Ovary (tissue), 9 donors: ENCODE results near the gene UBR3. TPM values are rescaled to one million over a fixed set of nuclear protein-coding genes. Genes with fewer than 3 reads are reported as not detected.

Experiments used
- DNase-seq, 5 donors: peaks; one replicate each; pipeline ENCODE4 v3.0.0-alpha.2; 2019 to 2020
- H3K27ac ChIP-seq, 2 donors: fragments of 200-600 bp; one replicate each; pipeline versions ENCODE4 v1.5.1 to v1.8.0; 2019 to 2022
- H3K27me3 ChIP-seq: fragments of 200-600 bp; one replicate; pipeline ENCODE4 v1.8.0; 2022
- H3K36me3 ChIP-seq: fragments of 200-600 bp; sonication (generic); one replicate; pipeline ENCODE4 v1.5.1; 2019
- H3K4me1 ChIP-seq: one replicate; pipeline ENCODE4 v1.8.1; 2013; ENCODE audit warnings: mild to moderate bottlenecking, moderate library complexity; ENCODE audit not compliant: insufficient read depth
- H3K4me3 ChIP-seq: fragments of 200-600 bp; sonication (generic); one replicate; pipeline ENCODE4 v1.5.1; 2017
- H3K9me3 ChIP-seq, 2 donors: fragments of 200-600 bp in 1 of 2; sonication (generic) in 1 of 2; one replicate each; pipeline versions ENCODE4 v1.5.1 to v1.8.1; 2013 to 2019; ENCODE audit warnings: mild to moderate bottlenecking in 1 of 2, moderate library complexity in 1 of 2
- CTCF ChIP-seq, 3 donors: fragments of 450-650 bp in 2 of 3; fragments of 200-600 bp in 1 of 3; IDR thresholded peaks; one replicate each; pipeline versions ENCODE4 v1.5.1 to v1.8.0; 2016 to 2022; ENCODE audit warnings: antibody characterized with exemption in 3 of 3, mild to moderate bottlenecking in 1 of 3
- EP300 ChIP-seq: sonication (generic); formaldehyde crosslinking; IDR thresholded peaks from one replicate; pipeline ENCODE4 v1.6.1; 2017; ENCODE audit warnings: antibody characterized with exemption
- POLR2A ChIP-seq: fragments of 450-650 bp; IDR thresholded peaks from one replicate; pipeline ENCODE4 v1.6.1; 2017; ENCODE audit warnings: antibody characterized with exemption, mild to moderate bottlenecking, moderate library complexity
- WGBS, 3 donors: extraction: QIAGEN DNeasy Blood & Tissue Kit in 1 of 3; methylation state at CpG; one replicate each; pipeline versions ENCODE4 v1.1.5 to v1.1.7; 2013 to 2017; 5-methylcytosine and 5-hydroxymethylcytosine counted together
- intact Hi-C, 4 donors: fragments of 100-400 bp; cut with DNase I; formaldehyde crosslinking; loops; one replicate each; pipeline versions ENCODE4 v1.11.0 to v1.15.1; 2022 to 2023
- polyA plus RNA-seq, 2 donors: library from polyadenylated mRNA; stranded (reverse); fragments of 200-250 nt in 1 of 2; fragments of 350-450 nt in 1 of 2; fragmentation: Illumina TruSeq in 1 of 2; extraction: RNeasy Lipid Tissue Mini Kit (QIAGEN cat#74804) in 1 of 2; gene quantifications; one replicate each; pipeline ENCODE4 v1.2.3, GENCODE V29; 2013 to 2014
- total RNA-seq, 7 donors: library from RNA; depleted of rRNA in 2 of 7; stranded (reverse); fragments of >200 nt in 2 of 7; fragmentation: NEBNext Ultra II Directional in 3 of 7; extraction: Animal tissue kit (Norgen Biotek cat#: 25700) in 3 of 7; gene quantifications; one replicate each; pipeline versions ENCODE4 v1.1.0 to v1.2.4, GENCODE V29; 2016 to 2023
- donor health status: DM: no; HTN: no; CAD: no; lungs with moderate emphysema.
- donor health status: DM: no; HTN: no; CAD: no.
- donor health status: Bipolar disorder and iron deficiency.
- donor health status: DM: yes; HTN: yes; CAD: no.
- donor health status: DM: no; HTN: no; CAD: no.
- donor health status: DM: yes; HTN: yes; CAD: no.

The UBR3 gene
- total and polyA plus RNA-seq, 9 donors = 13.6 to 63.4 (median 45.1) TPM

GRCh38 chr2:170038734-170039133, 211.5 kb downstream of the UBR3 start:
- no peak for DNase-seq
- Histone ChIP-seq H3K4me3 (no peak overlapping the region), H3K4me1 (no peaks in the 10 kb centered on the region), H3K9me3 (no peaks in the 10 kb centered on the region), H3K36me3 (no peaks in the 10 kb centered on the region), H3K27me3 (no peaks in the 10 kb centered on the region), H3K27ac (no peak overlapping the region)
- 97 to 98% (median 97%) methylated on average over 4 of the region's 4 CpGs for WGBS, 3 donors
- intact Hi-C loops = no loop called here
- TF ChIP-seq EP300 (no peak), POLR2A (no peak), CTCF (IDR thresholded peaks at IDR 0.05) (no peak)

GRCh38 chr2:170039401-170040172, 212.3 kb downstream of the UBR3 start:
- 39 to 48% (median 42%) methylated on average over 2 of the region's 2 CpGs for WGBS, 3 donors
- no peak overlapping the region for H3K27ac ChIP-seq

GRCh38 chr2:170044751-170045478, 217.7 kb downstream of the UBR3 start:
- no peaks in the 10 kb centered on the region for H3K36me3 ChIP-seq
- intact Hi-C loops = no loop called here
- WGBS, 3 donors = 64 to 79% (median 79%) methylated on average over 3 of the region's 3 CpGs

More at GRCh38 chr2:170039401-170040172, 212.3 kb downstream of the UBR3 start:
- Histone ChIP-seq H3K4me3 (no peak overlapping the region), H3K36me3 (no peaks in the 10 kb centered on the region), H3K4me1 (no peaks in the 10 kb centered on the region), H3K9me3 (no peaks in the 10 kb centered on the region), H3K27me3 (no peaks in the 10 kb centered on the region)
- no peak for DNase-seq
- TF ChIP-seq CTCF (IDR thresholded peaks at IDR 0.05) = no peak
- TF ChIP-seq POLR2A = no peak
- TF ChIP-seq EP300 = no peak
- intact Hi-C loops = no loop called here

More at GRCh38 chr2:170044751-170045478, 217.7 kb downstream of the UBR3 start:
- H3K4me3 ChIP-seq = no peak overlapping the region
- H3K9me3 ChIP-seq = no peaks in the 10 kb centered on the region
- no peaks in the 10 kb centered on the region for H3K27me3 ChIP-seq
- no peak for DNase-seq
- H3K27ac ChIP-seq = no peak overlapping the region
- no peak for TF ChIP-seq POLR2A
- TF ChIP-seq CTCF (IDR thresholded peaks at IDR 0.05) = no peak
- no peak for TF ChIP-seq EP300
- no peaks in the 10 kb centered on the region for H3K4me1 ChIP-seq
